Uterus (tissue), 2 donors: ENCODE results near the gene EIF1AX.

Experiments used
- CTCF ChIP-seq, 4 experiments: fragments of 200-600 bp in 2 of 4; fragments of 450-650 bp in 2 of 4; sonication (generic) in 2 of 4; IDR thresholded peaks; one replicate each; pipeline ENCODE4 v1.5.1; 2016 to 2019; ENCODE audit warnings: antibody characterized with exemption in 4 of 4, mild to moderate bottlenecking in 2 of 4, moderate library complexity in 1 of 4
- POLR2A ChIP-seq, 2 donors: fragments of 450-650 bp; IDR thresholded peaks; one replicate each; pipeline ENCODE4 v1.6.1; 2016; ENCODE audit warnings: antibody characterized with exemption in 2 of 2, mild to moderate bottlenecking in 1 of 2, moderate library complexity in 1 of 2

- no peak for TF ChIP-seq CTCF (IDR thresholded peaks at IDR 0.05)
- TF ChIP-seq POLR2A (IDR thresholded peaks at IDR 0.05), result no peak
Measured at GRCh38 chrX:20118065-20118824, 23.4 kb downstream of the EIF1AX start.
